Mesendoderm (in vitro differentiated cells): ENCODE data around the gene CENPK. TPM values are rescaled to one million over a fixed set of nuclear protein-coding genes. Genes with fewer than 3 reads are reported as not detected.
"Not testable (repeated sequence)": the region's sequence is repeated elsewhere in the genome, so short reads cannot be mapped to it uniquely, and the experiment has no call there.

ENCODE experiments used
- DNase-seq: peaks from one replicate; pipeline ENCODE4 v3.0.0; 2013
- H2AK5ac ChIP-seq: 2 replicates; pipeline ENCODE4 v1.6.1; 2013; ENCODE audit warnings: low read length, inconsistent platforms
- H2BK120ac ChIP-seq: 2 replicates; pipeline ENCODE4 v1.6.1; 2013; ENCODE audit warnings: low read depth, mild to moderate bottlenecking, low read length, moderate library complexity, mixed read lengths
- H2BK15ac ChIP-seq: replicated peaks from 2 replicates; pipeline ENCODE4 v1.6.1; 2013; ENCODE audit warnings: low read depth, mild to moderate bottlenecking, moderate library complexity
- H2BK5ac ChIP-seq: 2 replicates; pipeline ENCODE4 v1.6.1; 2013; ENCODE audit warnings: low read length, inconsistent platforms
- H3K18ac ChIP-seq: 2 replicates; pipeline ENCODE4 v1.6.1; 2013; ENCODE audit warnings: mild to moderate bottlenecking, low read length, mixed read lengths
- H3K23ac ChIP-seq: one replicate; pipeline ENCODE4 v1.6.1; 2013; ENCODE audit warnings: low read length
- H3K27ac ChIP-seq: 2 replicates; pipeline ENCODE4 v1.5.1; 2013; ENCODE audit warnings: low read depth, mild to moderate bottlenecking, inconsistent platforms, low read length, moderate library complexity
- H3K27me3 ChIP-seq: 2 replicates; pipeline ENCODE4 v1.6.1; 2013; ENCODE audit warnings: low read length, control low read depth, mild to moderate bottlenecking, inconsistent platforms; ENCODE audit not compliant: insufficient read depth, poor library complexity
- H3K36me3 ChIP-seq: 2 replicates; pipeline ENCODE4 v1.6.1; 2013; ENCODE audit warnings: low read length, inconsistent platforms; ENCODE audit not compliant: control insufficient read depth, insufficient read depth
- H3K4ac ChIP-seq: one replicate; pipeline ENCODE4 v1.6.1; 2013; ENCODE audit warnings: low read depth, mild to moderate bottlenecking, low read length, moderate library complexity
- H3K4me1 ChIP-seq: 2 replicates; pipeline ENCODE4 v1.6.1; 2013; ENCODE audit warnings: low read depth, low read length, inconsistent platforms; ENCODE audit not compliant: control insufficient read depth
- H3K4me2 ChIP-seq: 2 replicates; pipeline ENCODE4 v1.6.1; 2013; ENCODE audit warnings: low read length
- H3K4me3 ChIP-seq: 2 replicates; pipeline ENCODE4 v1.5.1; 2013; ENCODE audit warnings: mild to moderate bottlenecking, low read length
- H3K56ac ChIP-seq: one replicate; pipeline ENCODE4 v1.6.1; 2013; ENCODE audit warnings: low read length
- H3K79me1 ChIP-seq: 2 replicates; pipeline ENCODE4 v1.6.1; 2013; ENCODE audit warnings: low read length, inconsistent platforms
- H3K79me2 ChIP-seq: 2 replicates; pipeline ENCODE4 v1.6.1; 2013; ENCODE audit warnings: mild to moderate bottlenecking, low read length; ENCODE audit not compliant: control insufficient read depth, insufficient read depth
- H3K9ac ChIP-seq: 2 replicates; pipeline ENCODE4 v1.6.1; 2013; ENCODE audit warnings: low read length, inconsistent platforms
- H4K5ac ChIP-seq: one replicate; pipeline ENCODE4 v1.6.1; 2013; ENCODE audit warnings: low read length
- H4K8ac ChIP-seq: one replicate; pipeline ENCODE4 v1.6.1; 2013; ENCODE audit warnings: low read depth, mild to moderate bottlenecking, control low read depth, low read length, moderate library complexity
- WGBS: extraction: QIAGEN DNeasy Blood & Tissue Kit; methylation state at CpG from one replicate; pipeline ENCODE4 v1.1.7; 2013; ENCODE audit warnings: low lambda C conversion rate, missing lambda C conversion rate; ENCODE audit not compliant: insufficient coverage; ENCODE audit errors: extremely low coverage; 5-methylcytosine and 5-hydroxymethylcytosine counted together
- polyA plus RNA-seq, 2 experiments: library from polyadenylated mRNA; stranded (reverse); fragments of 200-250 nt; gene quantifications; one replicate each; pipeline ENCODE4 v1.2.3, GENCODE V29; 2013

The CENPK gene, protein sequence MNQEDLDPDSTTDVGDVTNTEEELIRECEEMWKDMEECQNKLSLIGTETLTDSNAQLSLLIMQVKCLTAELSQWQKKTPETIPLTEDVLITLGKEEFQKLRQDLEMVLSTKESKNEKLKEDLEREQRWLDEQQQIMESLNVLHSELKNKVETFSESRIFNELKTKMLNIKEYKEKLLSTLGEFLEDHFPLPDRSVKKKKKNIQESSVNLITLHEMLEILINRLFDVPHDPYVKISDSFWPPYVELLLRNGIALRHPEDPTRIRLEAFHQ
- polyA plus RNA-seq (2013, experiment 1 of 2) = 62.5 TPM
- polyA plus RNA-seq (2013, experiment 2 of 2) = 63.3 TPM

DNA sequence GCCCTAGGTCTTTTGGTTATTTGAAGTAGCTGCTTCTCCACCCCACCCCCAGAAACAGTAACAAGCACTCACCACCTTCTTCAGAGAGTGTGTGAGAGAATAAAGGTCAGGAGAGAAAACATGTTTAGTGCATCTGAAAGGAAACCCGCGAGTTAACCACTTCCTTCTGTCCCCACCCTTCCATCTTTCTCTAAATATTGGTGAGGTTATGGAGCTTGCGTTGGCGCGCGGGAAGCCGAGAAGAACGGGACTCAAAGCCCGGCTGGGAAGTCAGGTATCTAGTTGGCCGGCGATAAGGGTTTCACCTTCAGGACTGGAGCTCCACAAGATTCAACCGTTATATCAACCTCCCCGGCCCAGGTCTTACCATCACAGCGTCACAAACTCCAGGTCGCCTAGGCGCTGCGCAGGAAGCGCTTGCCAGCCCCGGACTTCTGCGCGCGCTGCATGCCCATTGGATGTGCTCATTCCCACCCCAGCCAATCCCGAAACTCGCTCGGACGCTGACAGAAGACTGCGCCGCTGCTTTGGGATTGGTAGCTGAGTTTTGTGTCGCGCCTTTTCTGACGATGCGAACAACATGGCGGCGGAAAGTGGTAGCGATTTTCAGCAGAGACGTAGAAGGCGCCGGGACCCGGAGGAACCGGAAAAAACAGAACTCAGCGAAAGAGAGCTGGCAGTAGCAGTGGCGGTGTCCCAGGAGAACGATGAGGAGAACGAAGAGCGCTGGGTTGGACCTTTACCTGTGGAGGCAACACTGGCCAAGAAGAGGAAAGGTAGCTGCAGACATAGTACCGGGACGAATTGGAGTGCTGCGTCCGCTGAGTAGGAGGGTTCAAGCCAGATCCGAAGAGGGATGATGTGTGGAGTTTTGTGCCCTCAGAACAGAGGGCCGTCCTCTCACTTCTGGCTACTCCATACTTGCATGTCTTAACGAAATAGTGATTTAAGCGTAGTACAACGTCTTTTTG lies at the start of gene CENPK, which contains the start of gene PPWD1:
CENPK (minus strand) TSS at position 438 of the 971 bp plus-strand sequence. CDS start 8,261 bp downstream, outside the sequence.
PPWD1 (plus strand) TSS at position 566 of the 971 bp plus-strand sequence; CDS start at position 581, 15 bp downstream.
- Histone ChIP-seq H2AK5ac (no peak within 1 kb of the TSS), H3K56ac (peak within 1 kb of the TSS; percentile 97), H2BK5ac (no peak within 1 kb of the TSS), H3K23ac (no peak within 1 kb of the TSS), H3K79me2 (peaks cover 24% of the 10 kb centered on the region), H3K4me2 (peak within 1 kb of the TSS; percentile 83), H2BK120ac (no peak within 1 kb of the TSS), H3K4me1 (no peaks in the 10 kb centered on the region), H2BK15ac (no peak within 1 kb of the TSS), H3K27ac (no peak within 1 kb of the TSS), H4K8ac (no peak within 1 kb of the TSS), H3K36me3 (no peaks in the 10 kb centered on the region), H3K4ac (no peak within 1 kb of the TSS), H4K5ac (peak within 1 kb of the TSS; percentile 44), H3K18ac (no peak within 1 kb of the TSS), H3K4me3 (peak within 1 kb of the TSS; percentile 98), H3K79me1 (peaks cover 8% of the 10 kb centered on the region), H3K27me3 (no peaks in the 10 kb centered on the region), H3K9ac (peak within 1 kb of the TSS; percentile 95)
- peak; percentile 99 for DNase-seq
- WGBS = no CpG with 5 or more reads among the region's 54 CpGs

DNA sequence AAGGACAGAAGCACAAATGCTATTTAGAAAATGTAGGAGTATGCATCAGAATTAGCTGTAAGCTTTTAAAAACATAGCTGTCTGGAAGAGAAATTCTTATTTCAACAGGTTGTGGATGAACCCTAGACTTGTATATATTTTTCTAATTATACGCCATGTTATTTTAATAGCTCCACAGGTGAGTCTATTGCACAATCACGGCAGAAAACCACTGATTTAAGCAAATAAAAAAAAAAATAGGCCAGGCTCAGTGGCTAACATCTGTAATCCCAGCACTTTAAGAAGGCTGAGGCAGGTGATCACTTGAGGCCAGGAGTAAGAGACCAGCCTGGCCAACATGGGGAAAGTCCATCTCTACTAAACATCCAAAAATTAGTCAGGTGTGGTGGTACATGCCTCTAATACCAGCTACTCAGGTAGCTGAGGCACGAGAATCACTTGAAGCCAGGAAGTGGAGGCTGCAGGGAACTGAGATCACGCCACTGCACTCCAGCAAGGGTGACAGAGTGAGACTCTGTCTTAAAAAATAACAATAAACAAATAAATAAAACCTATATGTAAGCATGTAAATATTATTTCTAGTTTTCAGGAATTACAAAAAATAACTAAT lies 49.4 kb upstream of the CENPK start:
- Histone ChIP-seq H3K36me3 (no peaks in the 10 kb centered on the region), H3K23ac (no peak overlapping the region), H2BK5ac (no peak overlapping the region), H3K4me2 (no peak overlapping the region), H3K27ac (no peak overlapping the region), H3K4me1 (no peaks in the 10 kb centered on the region), H3K27me3 (no peaks in the 10 kb centered on the region), H3K56ac (no peak overlapping the region), H3K4me3 (no peak overlapping the region), H2BK120ac (no peak overlapping the region), H3K79me1 (no peaks in the 10 kb centered on the region), H4K8ac (no peak overlapping the region), H2BK15ac (no peak overlapping the region), H4K5ac (no peak overlapping the region), H3K79me2 (no peaks in the 10 kb centered on the region), H3K9ac (no peak overlapping the region), H3K4ac (no peak overlapping the region), H3K18ac (no peak overlapping the region), H2AK5ac (no peak overlapping the region)
- DNase-seq = no peak
- WGBS = no CpG with 5 or more reads among the region's 4 CpGs

DNA sequence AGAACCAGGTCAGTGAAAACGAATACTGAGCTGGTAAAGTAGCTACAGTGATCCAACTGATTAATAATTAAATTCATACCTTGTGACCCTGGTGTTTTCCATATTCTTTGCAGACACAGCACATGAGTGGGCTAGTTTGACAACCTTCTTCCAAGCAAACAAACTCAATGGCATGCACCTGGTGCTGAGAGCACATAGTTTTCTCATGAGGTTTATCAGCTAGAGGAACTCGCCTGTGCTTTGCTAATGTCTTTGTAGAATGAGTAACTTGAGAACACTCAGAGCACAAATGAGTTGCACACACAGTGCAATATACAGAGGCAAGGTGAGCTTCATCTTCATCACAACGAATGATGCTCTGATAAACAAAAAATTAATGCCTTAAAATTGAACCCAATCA lies 48.6 kb upstream of the CENPK start:
- peak; percentile 80 for DNase-seq
- H2BK5ac ChIP-seq = no peak overlapping the region
- no peak overlapping the region for H4K5ac ChIP-seq
- H3K9ac ChIP-seq = no peak overlapping the region
- no peak overlapping the region for H3K4me3 ChIP-seq
- no CpG with 5 or more reads among the region's 3 CpGs for WGBS
- H3K4ac ChIP-seq = no peak overlapping the region
- no peaks in the 10 kb centered on the region for H3K4me1 ChIP-seq
- no peaks in the 10 kb centered on the region for H3K36me3 ChIP-seq
- no peak overlapping the region for H3K23ac ChIP-seq
- H3K79me2 ChIP-seq = no peaks in the 10 kb centered on the region
- H3K79me1 ChIP-seq = no peaks in the 10 kb centered on the region
- H2AK5ac ChIP-seq = no peak overlapping the region
- no peak overlapping the region for H2BK15ac ChIP-seq
- H2BK120ac ChIP-seq = no peak overlapping the region
- H3K27ac ChIP-seq = no peak overlapping the region
- H3K18ac ChIP-seq = no peak overlapping the region
- no peaks in the 10 kb centered on the region for H3K27me3 ChIP-seq
- no peak overlapping the region for H3K56ac ChIP-seq
- H3K4me2 ChIP-seq = no peak overlapping the region
- H4K8ac ChIP-seq = no peak overlapping the region

DNA sequence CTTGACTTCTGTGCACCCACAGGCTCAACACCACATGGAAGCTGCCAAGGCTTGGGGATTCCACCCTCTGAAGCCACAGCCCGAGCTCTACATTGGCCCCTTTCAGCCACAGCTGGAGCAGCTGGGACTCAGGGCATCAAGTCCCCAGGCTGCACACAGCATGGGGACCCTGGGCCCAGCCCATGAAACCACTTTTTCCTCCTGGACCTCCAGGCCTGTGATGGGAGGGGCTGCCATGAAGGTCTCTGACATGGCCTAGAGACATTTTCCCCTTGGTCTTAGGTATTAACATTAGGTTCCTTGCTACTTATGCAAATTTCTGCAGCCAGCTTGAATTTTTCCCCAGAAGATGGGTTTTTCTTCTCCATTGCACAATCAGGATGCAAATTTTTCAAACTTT lies 38.8 kb upstream of the CENPK start:
- not testable (repeated sequence) for H3K23ac ChIP-seq, H3K79me2 ChIP-seq, H3K27me3 ChIP-seq, H3K4me3 ChIP-seq, H2AK5ac ChIP-seq, H3K9ac ChIP-seq, H3K27ac ChIP-seq, H2BK5ac ChIP-seq, H2BK15ac ChIP-seq, H4K5ac ChIP-seq, H3K79me1 ChIP-seq, H3K56ac ChIP-seq, H3K4ac ChIP-seq, H3K18ac ChIP-seq, H3K36me3 ChIP-seq, H2BK120ac ChIP-seq, H4K8ac ChIP-seq, H3K4me2 ChIP-seq, DNase-seq, H3K4me1 ChIP-seq
- no CpG with 5 or more reads among the region's 1 CpG for WGBS

DNA sequence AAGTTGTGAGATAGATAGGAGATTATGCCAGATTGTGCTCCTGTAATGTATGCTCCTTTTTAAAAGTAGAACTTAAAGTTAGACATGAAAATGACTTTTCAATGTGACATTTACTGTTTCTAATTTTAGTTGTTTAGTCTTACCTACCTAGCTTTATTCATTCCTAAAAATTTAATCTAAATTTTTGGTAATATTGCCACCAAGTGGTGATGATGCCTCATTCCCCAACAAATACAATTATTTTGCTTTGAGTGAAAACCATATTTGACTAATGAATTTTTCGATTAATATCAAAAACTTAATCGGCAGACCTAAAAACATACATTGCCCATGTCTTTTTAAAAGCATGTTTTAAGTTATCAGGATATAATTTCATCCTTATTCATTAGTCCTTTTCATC lies 25.7 kb upstream of the CENPK start:
- Histone ChIP-seq H3K18ac (no peak overlapping the region), H3K4me1 (no peaks in the 10 kb centered on the region), H3K79me2 (no peaks in the 10 kb centered on the region), H3K27ac (no peak overlapping the region), H4K5ac (no peak overlapping the region), H2AK5ac (no peak overlapping the region), H3K36me3 (no peaks in the 10 kb centered on the region), H3K79me1 (no peaks in the 10 kb centered on the region), H2BK15ac (no peak overlapping the region), H3K4me3 (no peak overlapping the region), H3K4ac (no peak overlapping the region), H3K56ac (no peak overlapping the region), H3K27me3 (no peaks in the 10 kb centered on the region), H3K4me2 (no peak overlapping the region), H3K23ac (no peak overlapping the region), H3K9ac (no peak overlapping the region), H2BK5ac (no peak overlapping the region), H2BK120ac (no peak overlapping the region), H4K8ac (no peak overlapping the region)
- no peak for DNase-seq
- 100% methylated on average over 1 of the region's 2 CpGs for WGBS
